Ectodermal cell (in vitro differentiated cells): ENCODE results near the gene CYLD.

Experiments used
- H3K27ac ChIP-seq: 2 replicates; pipeline ENCODE4 v1.7.0; 2013; ENCODE audit warnings: mild to moderate bottlenecking, low read depth, low read length; ENCODE audit not compliant: insufficient read depth, poor library complexity, severe bottlenecking
- H3K27me3 ChIP-seq: 2 replicates; pipeline ENCODE4 v1.7.0; 2013; ENCODE audit warnings: mild to moderate bottlenecking, low read length; ENCODE audit not compliant: insufficient read depth, control insufficient read depth, poor library complexity, severe bottlenecking
- H3K36me3 ChIP-seq: one replicate; pipeline ENCODE4 v1.7.0; 2013; ENCODE audit warnings: low read length; ENCODE audit not compliant: control insufficient read depth, insufficient read depth
- H3K4me1 ChIP-seq: one replicate; pipeline ENCODE4 v1.7.0; 2013; ENCODE audit warnings: low read length; ENCODE audit not compliant: control insufficient read depth, insufficient read depth
- H3K4me3 ChIP-seq: 2 replicates; pipeline ENCODE4 v1.7.0; 2013; ENCODE audit warnings: low read depth, low read length, control low read depth; ENCODE audit not compliant: insufficient read depth
- H3K9me3 ChIP-seq: 2 replicates; pipeline ENCODE4 v1.7.0; 2013; ENCODE audit warnings: mild to moderate bottlenecking, low read length, moderate library complexity; ENCODE audit not compliant: control insufficient read depth
- WGBS, 2 experiments: methylation state at CpG; one replicate each; pipeline ENCODE4 v1.1.7; 2013; ENCODE audit warnings: missing lambda C conversion rate in 2 of 2; 5-methylcytosine and 5-hydroxymethylcytosine counted together

The CYLD gene

DNA sequence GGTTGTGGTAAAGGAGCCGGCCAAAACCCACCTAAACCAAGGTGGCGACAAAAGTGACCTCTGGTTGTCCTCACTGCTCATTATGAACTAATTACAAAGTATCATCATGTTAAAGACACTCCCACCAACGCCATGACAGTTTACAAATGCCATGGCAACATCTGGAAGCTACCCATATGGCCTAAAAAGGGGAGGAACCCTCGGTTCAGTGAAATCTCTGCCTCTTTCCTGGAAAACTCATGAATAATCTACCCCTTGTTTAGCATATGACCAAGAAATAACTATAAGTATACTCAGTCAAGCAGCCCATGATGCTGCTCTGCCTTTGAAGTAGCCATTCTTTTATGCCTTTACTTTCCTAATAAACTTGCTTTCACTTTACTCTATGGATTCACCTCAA is 72.2 kb downstream of the CYLD start:
- Histone ChIP-seq H3K4me1 (peaks cover 5% of the 10 kb centered on the region), H3K9me3 (no peaks in the 10 kb centered on the region), H3K27ac (no peak overlapping the region), H3K36me3 (no peaks in the 10 kb centered on the region), H3K27me3 (no peaks in the 10 kb centered on the region), H3K4me3 (no peak overlapping the region)
- WGBS, 2 experiments = 88 to 89% methylated on average over 4 of the region's 4 CpGs

GRCh38 chr16:50814541-50814940 is 72.7 kb downstream of the CYLD start:
- Histone ChIP-seq H3K4me3 (no peak overlapping the region), H3K9me3 (no peaks in the 10 kb centered on the region), H3K36me3 (no peaks in the 10 kb centered on the region), H3K27ac (no peak overlapping the region), H3K4me1 (no peaks in the 10 kb centered on the region), H3K27me3 (no peaks in the 10 kb centered on the region)
- WGBS, 2 experiments = 94 to 97% methylated on average over 6 of the region's 7 CpGs

- Histone ChIP-seq H3K4me1 (no peaks in the 10 kb centered on the region), H3K4me3 (no peak overlapping the region), H3K36me3 (no peaks in the 10 kb centered on the region), H3K27me3 (no peaks in the 10 kb centered on the region), H3K9me3 (no peaks in the 10 kb centered on the region), H3K27ac (no peak overlapping the region)
- 92% methylated on average over 7 of the region's 7 CpGs for WGBS, 2 experiments
Measured at GRCh38 chr16:50815382-50815781, 73.5 kb downstream of the CYLD start.

GRCh38 chr16:50816901-50817555 is 75.1 kb downstream of the CYLD start:
- no peaks in the 10 kb centered on the region for H3K27me3 ChIP-seq
- H3K4me3 ChIP-seq = no peak overlapping the region
- H3K4me1 ChIP-seq = no peaks in the 10 kb centered on the region
- no peak overlapping the region for H3K27ac ChIP-seq
- no peaks in the 10 kb centered on the region for H3K9me3 ChIP-seq
- WGBS, 2 experiments = 93% methylated on average over 11 of the region's 11 CpGs
- H3K36me3 ChIP-seq = no peaks in the 10 kb centered on the region

GRCh38 chr16:50818380-50818779 is 76.5 kb downstream of the CYLD start:
- H3K4me3 ChIP-seq = no peak overlapping the region
- H3K4me1 ChIP-seq = no peaks in the 10 kb centered on the region
- H3K36me3 ChIP-seq = no peaks in the 10 kb centered on the region
- H3K27me3 ChIP-seq = no peaks in the 10 kb centered on the region
- no peak overlapping the region for H3K27ac ChIP-seq
- WGBS, 2 experiments = 93 to 95% methylated on average over 8 of the region's 8 CpGs
- no peaks in the 10 kb centered on the region for H3K9me3 ChIP-seq

DNA sequence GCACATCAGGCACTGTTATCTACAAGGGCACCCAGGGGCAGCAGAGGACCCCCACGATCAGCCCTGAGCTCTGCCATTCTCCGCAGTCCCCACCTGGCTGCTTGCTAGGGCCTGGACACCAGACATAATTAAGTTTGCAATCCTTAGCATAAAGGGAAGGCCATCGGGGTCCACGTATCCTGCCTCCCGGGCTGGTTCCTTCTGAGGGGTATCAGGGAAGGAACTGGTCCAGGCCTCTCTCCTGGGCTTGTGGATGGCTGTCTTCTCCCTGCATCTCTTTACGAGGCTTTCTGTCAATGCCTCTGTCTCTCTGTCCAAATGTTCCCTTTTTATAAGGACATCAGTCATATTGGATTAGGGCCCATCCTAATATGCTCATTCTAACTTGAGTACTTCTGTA is 77.8 kb downstream of the CYLD start:
- Histone ChIP-seq H3K36me3 (no peaks in the 10 kb centered on the region), H3K27ac (no peak overlapping the region), H3K27me3 (no peaks in the 10 kb centered on the region), H3K4me3 (no peak overlapping the region), H3K4me1 (no peaks in the 10 kb centered on the region), H3K9me3 (no peaks in the 10 kb centered on the region)
- WGBS, 2 experiments = 90 to 92% methylated on average over 6 of the region's 6 CpGs

GRCh38 chr16:50820225-50820624 is 78.3 kb downstream of the CYLD start:
- Histone ChIP-seq H3K4me3 (no peak overlapping the region), H3K27me3 (no peaks in the 10 kb centered on the region), H3K4me1 (no peaks in the 10 kb centered on the region), H3K9me3 (no peaks in the 10 kb centered on the region), H3K27ac (no peak overlapping the region), H3K36me3 (no peaks in the 10 kb centered on the region)
- 87 to 93% methylated on average over 5 of the region's 5 CpGs for WGBS, 2 experiments

DNA sequence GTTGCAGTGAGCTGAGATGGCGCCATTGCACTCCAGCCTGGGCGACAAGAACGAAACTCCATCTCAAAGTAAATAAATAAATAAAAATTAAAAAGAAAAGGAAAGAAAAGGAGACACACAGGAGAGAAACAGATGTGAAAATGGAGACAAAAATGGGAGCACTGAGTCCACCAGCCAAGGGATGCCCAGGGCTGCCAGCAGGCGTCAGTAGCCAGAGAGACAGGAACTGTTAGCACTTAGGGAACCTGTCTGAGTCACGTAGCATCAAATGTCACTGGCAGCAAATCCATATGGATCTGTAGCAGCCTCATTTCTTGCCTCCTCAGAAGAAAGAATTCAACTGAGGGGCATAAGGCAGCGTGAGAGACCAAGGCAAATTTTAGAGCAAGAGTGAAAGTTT is 79.7 kb downstream of the CYLD start:
- WGBS, 2 experiments = 83 to 88% methylated on average over 3 to 4 of the region's 6 CpGs
- no peaks in the 10 kb centered on the region for H3K36me3 ChIP-seq
- no peak overlapping the region for H3K4me3 ChIP-seq
- H3K9me3 ChIP-seq = no peaks in the 10 kb centered on the region
- H3K27ac ChIP-seq = no peak overlapping the region
- H3K4me1 ChIP-seq = no peaks in the 10 kb centered on the region
- H3K27me3 ChIP-seq = no peaks in the 10 kb centered on the region

DNA sequence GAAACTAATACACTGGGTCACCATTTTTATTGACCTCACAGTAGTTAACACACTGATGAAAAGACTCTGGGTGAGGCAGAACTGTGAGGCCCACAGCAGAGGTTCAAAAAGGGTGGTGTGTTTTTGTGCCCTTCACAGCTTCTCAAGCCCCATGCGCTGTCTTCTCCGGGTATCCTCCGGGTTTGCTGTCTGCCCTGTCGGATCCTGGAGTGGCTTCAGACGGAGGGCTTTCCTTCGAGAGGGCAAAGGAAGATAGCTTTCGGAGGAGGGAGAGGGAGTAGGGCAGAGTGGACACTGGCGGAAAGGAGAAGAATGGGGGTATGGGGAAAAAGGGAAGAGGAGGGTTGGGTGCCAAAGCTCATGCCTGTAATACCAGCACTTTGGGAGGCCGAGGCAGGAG is 80.8 kb downstream of the CYLD start:
- WGBS, 2 experiments = 88% methylated on average over 9 of the region's 9 CpGs
- Histone ChIP-seq H3K36me3 (no peaks in the 10 kb centered on the region), H3K4me1 (no peaks in the 10 kb centered on the region), H3K27me3 (no peaks in the 10 kb centered on the region), H3K27ac (no peak overlapping the region), H3K9me3 (no peaks in the 10 kb centered on the region), H3K4me3 (no peak overlapping the region)

DNA sequence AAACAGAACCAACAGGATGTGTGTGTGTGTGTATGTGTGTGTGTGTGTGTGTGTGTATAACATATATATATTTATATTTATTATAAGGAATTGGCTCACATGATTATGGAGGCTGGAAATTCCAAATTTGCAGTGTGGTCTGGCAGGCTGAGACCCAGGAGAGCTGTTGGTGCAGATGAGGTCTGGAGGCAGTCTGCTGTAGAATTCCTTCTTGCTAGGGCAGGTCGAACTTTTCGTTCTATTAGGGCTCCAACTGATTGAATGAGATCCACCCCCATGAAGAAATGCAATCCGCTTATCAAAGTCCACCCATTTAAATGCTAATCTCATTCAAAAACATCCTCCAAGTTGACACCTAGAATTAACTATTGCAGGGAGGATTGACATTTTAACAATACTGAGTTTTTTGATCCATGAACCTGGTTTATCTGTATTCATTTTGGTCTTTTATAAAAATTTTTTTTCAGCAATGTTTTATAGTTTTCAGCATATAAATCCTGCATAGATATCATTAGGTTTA is 85.0 kb downstream of the CYLD start:
- 85% methylated on average over 3 of the region's 3 CpGs for WGBS, 2 experiments
- Histone ChIP-seq H3K36me3 (no peaks in the 10 kb centered on the region), H3K4me1 (no peaks in the 10 kb centered on the region), H3K27ac (no peak overlapping the region), H3K9me3 (no peaks in the 10 kb centered on the region), H3K4me3 (no peak overlapping the region), H3K27me3 (no peaks in the 10 kb centered on the region)
